Sigmoid colon (tissue), 4 donors: ENCODE results near the gene RNF144A.

Experiments
- CTCF ChIP-seq, 4 experiments: fragments of 450-650 bp in 3 of 4; fragments of 200-600 bp in 1 of 4; IDR thresholded peaks; one replicate each; pipeline ENCODE4 v1.5.1; 2016 to 2019; ENCODE audit warnings: antibody characterized with exemption in 4 of 4, mild to moderate bottlenecking in 3 of 4, moderate library complexity in 2 of 4
- EP300 ChIP-seq, 4 donors: sonication (generic); formaldehyde crosslinking; IDR thresholded peaks; one replicate each; pipeline ENCODE4 v1.6.1; 2017; ENCODE audit warnings: antibody characterized with exemption in 4 of 4
- POLR2A ChIP-seq, 2 donors: fragments of 450-650 bp; IDR thresholded peaks; one replicate each; pipeline ENCODE4 v1.6.1; 2016; ENCODE audit warnings: antibody characterized with exemption in 2 of 2, mild to moderate bottlenecking in 2 of 2, moderate library complexity in 2 of 2

GRCh38 chr2:6999211-6999877 lies 82.1 kb downstream of the RNF144A start:
- no peak for TF ChIP-seq CTCF (IDR thresholded peaks at IDR 0.05)
- no peak for TF ChIP-seq EP300 (IDR thresholded peaks at IDR 0.05)
- no peak for TF ChIP-seq POLR2A (IDR thresholded peaks at IDR 0.05)
